ENCODE measurements around the gene AKTIP.
"Not testable (repeated sequence)": the region's sequence is repeated elsewhere in the genome, so short reads cannot be mapped to it uniquely, and the experiment has no call there.

AKTIP gene

GRCh38 chr16:53515259-53515658 lies 12.2 kb upstream of the AKTIP start:
- DNase-seq: no peak

GRCh38 chr16:53512795-53513194 lies 9.8 kb upstream of the AKTIP start:
- not testable (repeated sequence) for DNase-seq

- no peak for DNase-seq
Measured at GRCh38 chr16:53511403-53512280, 8.6 kb upstream of the AKTIP start.

DNA sequence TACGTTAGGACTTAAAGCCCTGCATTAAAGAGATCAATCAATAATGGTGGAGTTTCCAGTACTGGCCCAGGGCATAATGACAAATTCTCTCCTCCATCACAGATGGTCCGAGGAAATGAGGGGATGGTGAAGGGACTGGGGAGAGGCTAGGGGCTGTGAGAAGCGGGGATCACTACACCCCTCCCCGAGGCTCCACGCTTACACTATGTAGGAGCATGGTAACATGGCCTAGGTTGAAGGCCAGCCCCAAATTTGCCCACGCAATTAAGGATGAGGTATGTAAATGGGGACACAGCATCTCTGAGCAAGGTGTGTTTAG lies 8.0 kb upstream of the AKTIP start:
- no peak for DNase-seq

GRCh38 chr16:53510704-53511070 lies 7.7 kb upstream of the AKTIP start:
- DNase-seq: no peak

DNA sequence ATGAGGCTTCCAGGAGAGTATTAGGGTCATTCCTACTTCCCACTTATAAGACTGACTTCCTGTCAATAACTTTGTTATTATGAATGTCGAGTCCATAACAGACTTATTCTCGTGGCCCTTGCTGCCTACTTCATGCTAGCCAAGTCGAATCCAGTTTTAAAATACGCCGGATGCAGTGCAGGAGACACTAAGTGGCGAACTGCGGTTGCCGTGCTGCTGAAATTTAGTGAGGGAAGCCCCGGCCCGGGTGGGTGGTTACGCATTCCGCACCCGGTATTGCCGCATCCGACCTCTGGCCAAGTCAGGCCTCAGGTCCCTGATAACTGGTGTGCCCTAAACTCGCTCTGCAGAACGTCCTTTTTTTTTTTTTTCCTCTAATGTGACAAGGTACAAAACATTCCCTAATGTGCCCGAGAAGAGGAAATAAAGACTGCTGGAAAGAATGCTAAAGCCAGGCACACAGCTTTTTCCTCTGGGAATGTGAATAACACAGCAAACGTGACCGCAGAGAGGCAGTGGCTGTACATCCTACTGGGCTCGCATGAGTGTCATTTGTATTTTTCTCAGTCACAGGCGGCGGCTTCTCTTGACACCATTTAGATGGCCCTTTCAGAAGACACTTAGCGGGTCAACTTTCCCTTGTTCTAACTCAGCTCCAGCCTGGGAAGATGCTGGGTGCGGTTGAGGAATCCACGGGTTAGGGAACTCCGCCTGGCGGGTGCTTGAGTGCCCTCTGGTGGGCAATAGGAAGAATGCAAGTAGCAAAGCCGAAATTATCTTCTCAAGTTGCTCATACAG lies 7.1 kb upstream of the AKTIP start:
- DNase-seq: no peak

DNA sequence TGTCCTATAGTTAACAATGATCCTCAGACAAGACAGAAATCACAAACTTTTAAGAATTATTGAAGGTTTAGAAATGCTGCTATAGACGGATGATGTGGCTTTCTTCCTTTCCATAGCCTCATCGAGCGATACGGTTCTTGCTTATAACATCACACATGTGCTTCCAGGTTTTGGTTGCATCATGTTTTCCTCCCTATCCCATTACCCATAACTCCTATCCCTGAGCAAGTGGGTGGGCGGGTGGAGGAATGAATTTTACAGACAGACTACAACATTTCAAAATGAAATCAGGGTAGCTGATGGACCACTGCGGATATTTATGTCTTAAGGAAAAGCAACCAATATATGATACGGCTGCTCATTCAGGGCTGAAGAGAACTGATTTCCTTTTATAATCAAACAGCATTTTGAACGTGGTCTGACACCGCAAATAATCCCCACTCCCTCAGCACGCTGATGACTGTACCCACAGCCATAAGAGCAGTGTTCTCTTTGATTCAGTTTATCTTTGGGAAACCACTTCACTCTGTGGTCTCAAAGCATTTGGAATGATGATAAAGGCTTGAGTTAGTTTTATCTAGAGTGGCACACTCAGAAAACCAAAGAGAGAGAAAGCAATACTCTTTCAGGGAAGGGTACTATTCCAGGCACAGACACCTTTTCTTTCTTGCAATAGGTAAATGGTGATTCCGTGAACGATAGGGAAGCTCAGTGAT lies 4.6 kb upstream of the AKTIP start:
- no peak for DNase-seq

DNA sequence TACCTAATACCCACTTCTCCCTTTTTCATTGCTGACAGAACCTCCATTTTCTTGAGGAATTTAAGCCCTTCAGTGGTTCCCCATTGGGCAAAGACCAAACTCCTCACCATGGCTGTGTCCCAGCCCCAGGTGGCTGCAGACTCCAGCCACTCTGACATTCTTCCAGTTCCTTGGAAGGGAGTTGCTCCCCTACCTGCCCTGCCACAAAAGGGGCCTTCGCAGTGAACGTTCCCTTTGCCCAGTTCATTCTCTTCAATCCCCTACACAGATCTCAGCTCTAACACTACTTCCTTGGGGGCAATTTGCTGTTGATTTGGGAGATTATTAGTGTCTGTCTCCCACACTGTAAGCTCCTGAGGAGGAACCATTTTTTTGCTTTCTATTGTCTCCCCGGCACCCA lies 3.2 kb upstream of the AKTIP start:
- DNase-seq: no peak

DNA sequence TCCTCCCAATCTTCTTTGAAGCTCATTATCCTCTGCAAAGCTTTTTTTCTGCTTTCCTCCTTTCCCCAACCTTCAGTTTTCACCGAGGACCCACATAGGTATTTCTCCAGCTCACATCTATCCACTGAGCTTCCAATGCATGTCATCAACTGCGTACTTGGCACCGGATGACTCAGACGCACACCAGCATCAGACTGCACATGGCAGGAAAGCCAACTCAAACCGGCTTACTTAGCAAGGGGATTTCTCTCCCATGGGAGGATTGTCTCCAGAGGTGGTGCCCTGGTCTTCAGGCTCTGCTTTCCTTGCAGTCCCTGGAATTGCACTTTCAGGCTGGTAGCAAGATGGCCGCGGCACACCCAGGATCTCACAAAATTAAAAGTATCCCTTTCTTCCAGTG lies 1.7 kb upstream of the AKTIP start:
- DNase-seq: no peak

DNA sequence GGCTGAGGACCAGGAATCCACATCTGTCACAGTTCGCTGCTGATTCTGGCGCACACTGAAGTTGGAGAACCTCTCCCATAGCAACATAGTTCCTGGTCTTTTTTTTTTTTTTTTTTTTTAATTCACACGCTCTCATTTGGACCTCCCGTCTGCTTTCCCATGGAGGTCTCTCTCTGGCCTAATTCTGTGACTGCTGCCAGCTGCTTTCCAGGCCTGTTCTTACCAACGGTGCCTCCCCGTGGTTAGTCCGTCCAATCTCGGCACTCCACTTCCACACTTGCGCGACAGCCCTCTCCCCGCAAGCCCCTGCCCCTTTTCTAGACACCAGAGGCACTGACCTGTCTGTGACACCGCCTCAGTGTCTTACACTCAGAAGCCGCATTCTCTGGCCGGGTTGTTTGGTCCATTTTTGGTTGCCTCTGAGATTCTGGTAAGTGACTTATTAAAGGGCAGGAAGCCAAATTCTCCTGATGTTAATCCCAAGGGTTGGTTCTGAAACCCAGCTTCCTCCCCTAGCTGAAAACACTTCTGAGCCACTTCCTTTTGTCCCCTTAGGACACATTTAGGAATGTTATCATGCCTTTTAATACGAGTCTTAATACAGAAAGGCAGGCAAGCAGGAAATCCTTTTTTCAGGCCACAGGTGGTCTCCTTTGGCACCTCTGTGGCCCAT lies 1.1 kb upstream of the AKTIP start:
- DNase-seq: no peak

DNA sequence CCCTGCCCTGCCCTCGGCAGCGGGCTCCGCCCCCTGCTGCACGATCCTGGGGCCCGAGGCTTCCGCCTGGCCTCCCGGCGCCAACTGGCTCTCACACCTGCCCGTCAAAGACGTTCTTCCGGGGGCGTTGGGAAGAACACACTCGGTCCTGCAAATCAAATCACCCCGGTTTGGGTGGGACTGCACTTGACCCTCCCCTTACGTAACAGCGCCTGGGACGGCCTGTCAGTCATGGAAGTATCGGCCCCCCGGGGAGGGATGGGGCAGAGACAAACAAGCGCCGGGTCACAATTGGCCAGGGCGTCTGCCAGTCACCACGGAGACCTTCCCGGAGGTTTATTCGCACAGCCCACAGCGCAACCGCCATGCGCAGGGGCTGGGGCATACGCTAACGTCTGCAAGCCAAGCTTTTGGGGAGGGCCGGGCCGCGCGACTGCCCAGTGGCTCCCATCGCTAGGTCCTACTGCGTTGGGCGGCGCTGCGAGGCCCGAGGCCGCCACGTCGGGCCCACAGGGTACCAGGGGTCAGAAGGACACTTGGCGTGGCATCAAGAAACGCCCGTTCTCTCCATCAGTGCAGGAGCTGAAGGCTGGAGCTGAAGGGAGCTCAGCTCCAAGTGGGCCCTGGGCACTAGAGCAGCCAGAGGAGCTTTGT lies 388 bp upstream of the AKTIP start:
- DNase-seq: peak; percentile 99 to 100

- no peak for DNase-seq
Measured at GRCh38 chr16:53501216-53501859, 1.7 kb downstream of the AKTIP start.

DNA sequence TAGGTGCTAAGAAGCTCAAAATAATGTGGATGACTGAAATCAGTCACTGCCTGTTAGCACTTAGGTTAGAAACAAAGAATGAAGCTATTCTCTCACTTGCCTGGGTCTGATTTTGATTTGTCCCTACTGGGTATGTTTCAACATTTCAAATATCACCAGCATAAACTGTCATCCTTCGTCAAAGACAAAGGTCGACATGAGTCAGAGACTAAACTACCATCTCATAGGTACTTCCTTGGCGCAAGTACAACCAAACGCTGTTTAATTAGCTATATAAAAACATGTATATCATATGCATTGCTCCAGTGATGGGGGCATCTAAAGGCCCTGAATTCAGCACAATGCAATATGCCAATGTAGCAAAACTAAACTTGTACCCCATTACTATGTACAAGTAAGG lies 4.0 kb downstream of the AKTIP start:
- DNase-seq: no peak

DNA sequence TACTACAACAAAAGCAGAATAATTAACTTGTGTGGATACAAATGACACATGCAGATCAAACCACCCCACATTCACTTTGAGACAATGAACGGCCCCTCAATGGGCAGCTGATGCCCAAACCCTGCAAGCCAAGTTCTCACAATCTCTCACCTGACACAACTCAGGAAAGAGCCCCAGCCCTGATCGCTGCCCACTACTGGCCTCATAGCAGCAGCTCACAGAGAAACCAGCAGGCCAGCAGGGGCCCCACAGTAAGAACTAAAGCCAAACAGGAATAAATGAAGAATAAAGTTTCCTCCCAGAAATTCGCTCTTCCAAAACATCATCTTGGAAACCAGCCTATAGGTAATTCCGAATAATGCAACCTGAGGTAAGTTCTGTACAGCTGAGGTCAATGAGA lies 7.7 kb downstream of the AKTIP start:
- DNase-seq: no peak

DNA sequence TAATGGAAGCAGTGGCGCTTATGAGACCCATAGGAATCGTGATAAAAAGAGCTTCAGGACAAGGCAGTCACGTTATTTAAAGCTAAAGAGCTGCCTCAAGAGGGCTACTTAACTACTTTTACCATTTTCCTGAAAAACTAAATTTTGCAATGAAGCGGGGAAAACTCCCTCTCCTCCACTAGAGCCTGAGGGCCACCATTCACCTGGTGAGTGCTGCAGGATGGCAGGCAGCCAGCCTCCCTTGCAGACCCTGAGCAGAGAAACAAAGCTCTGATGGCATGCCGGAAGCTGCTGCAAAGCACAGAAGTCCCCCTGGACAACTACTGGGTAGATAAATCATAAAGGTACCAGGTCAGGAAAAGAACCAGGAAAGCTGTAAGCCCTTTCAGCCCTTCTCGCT lies 8.4 kb downstream of the AKTIP start:
- no peak for DNase-seq

- DNase-seq: no peak
Measured at GRCh38 chr16:53492503-53492902, 10.5 kb downstream of the AKTIP start.

DNA sequence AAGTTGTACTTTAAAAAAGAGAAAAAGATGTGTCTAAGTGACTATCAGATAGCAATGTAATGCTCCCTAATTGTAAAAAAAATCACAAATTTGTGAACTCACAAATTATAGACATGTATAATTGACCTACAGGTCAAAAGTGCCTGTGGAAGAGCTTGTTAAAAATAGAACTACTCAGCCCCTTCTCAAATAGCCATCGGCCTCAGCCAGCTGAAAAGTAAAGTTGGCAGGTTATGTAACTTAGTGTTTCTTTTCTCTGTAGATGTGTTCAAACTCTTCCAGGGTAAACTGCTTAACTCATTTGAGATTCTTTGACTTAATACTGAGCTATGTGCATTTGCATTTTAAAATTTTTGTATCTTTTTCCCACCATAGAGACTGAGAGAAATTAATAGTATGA lies 13.3 kb downstream of the AKTIP start:
- DNase-seq: no peak

DNA sequence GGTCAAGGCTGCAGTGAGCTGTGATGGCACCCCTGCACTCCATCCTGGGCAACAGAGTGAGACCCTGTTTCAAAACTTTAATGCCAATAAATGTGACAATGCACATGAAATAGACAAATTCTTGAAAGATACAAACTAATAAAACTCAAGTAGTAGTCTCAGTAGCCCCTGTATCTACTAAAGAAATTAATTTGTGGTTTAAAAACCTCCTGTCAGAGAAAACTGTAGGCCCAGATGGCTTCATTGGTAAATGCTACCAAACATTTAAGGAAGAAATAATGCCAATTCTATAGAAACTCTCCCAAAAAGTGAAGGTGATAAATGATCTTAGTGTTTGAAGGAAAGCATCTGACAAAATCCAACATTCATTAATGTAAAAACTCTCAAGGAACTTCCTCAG lies 16.8 kb downstream of the AKTIP start:
- DNase-seq: no peak

- no peak for DNase-seq
Measured at GRCh38 chr16:53484542-53484941, 18.5 kb downstream of the AKTIP start.

GRCh38 chr16:53482123-53482522 lies 20.9 kb downstream of the AKTIP start:
- no peak for DNase-seq

DNA sequence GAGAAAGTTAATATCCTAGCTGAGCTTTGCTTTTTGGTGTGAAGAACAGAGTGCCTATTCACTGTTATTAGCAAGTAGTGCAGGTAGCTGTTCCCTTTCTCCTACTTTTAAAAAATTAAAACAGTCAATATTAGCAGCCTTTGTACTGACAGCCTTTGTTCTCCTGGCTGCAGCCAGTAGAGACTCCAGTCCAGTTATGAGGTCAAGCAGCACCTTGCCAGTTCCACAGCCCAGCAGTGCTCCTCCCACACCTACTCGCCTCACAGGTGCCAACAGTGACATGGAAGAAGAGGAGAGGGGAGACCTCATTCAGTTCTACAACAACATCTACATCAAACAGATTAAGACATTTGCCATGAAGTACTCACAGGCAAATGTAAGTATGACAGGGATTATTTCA lies 22.6 kb downstream of the AKTIP start:
- DNase-seq: no peak

DNA sequence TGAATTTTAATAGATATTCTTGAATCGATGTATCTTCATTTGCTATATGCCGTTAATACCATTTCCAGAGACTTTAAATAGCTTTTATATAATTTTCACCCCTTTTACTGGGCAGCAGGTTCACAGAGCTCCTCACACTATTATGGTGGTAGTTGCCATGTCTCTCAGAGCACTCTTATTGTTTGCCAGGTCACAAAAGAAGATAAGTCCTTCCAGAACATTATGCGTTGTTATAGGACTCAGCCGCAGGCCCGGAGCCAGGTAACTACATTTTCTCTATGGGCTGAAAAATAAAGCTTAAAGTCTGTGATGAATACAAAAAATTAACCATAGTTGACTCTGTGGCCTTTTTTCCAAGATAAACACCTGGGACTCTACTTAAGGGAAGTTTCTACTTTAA lies 24.0 kb downstream of the AKTIP start:
- no peak for DNase-seq
